Inflammatory macrophage (primary cell): ENCODE data around the gene MAST2.

Source experiments
- DNase-seq, 2 donors: peaks; one replicate each; pipeline ENCODE4 v3.0.0-alpha.2; 2020 to 2022

The MAST2 gene

GRCh38 chr1:45989249-45989648 lies 185.8 kb downstream of the MAST2 start:
- DNase-seq, result no peak

GRCh38 chr1:45994423-45994822 lies 191.0 kb downstream of the MAST2 start:
- no peak for DNase-seq

- DNase-seq, result no peak
Measured at GRCh38 chr1:45995298-45995697, 191.9 kb downstream of the MAST2 start.

- DNase-seq, result no peak
Measured at GRCh38 chr1:45998020-45998617, 194.7 kb downstream of the MAST2 start.

GRCh38 chr1:45999507-45999906 lies 196.1 kb downstream of the MAST2 start:
- no peak for DNase-seq

GRCh38 chr1:46001081-46001785 lies 197.8 kb downstream of the MAST2 start:
- DNase-seq, result peak; percentile 60 to 74

- peak; percentile 27 to 34 for DNase-seq
Measured at GRCh38 chr1:46002551-46003150, 199.2 kb downstream of the MAST2 start.

GRCh38 chr1:46003315-46003714 lies 199.9 kb downstream of the MAST2 start:
- DNase-seq, result peak; percentile 86 to 87

GRCh38 chr1:46004492-46004891 lies 201.1 kb downstream of the MAST2 start:
- DNase-seq, result no peak

GRCh38 chr1:46005594-46005993 lies 202.2 kb downstream of the MAST2 start:
- no peak for DNase-seq

- DNase-seq, result no peak
Measured at GRCh38 chr1:46008585-46008984, 205.2 kb downstream of the MAST2 start.

- no peak for DNase-seq
Measured at GRCh38 chr1:46010611-46011010, 207.2 kb downstream of the MAST2 start.

- no peak for DNase-seq
Measured at GRCh38 chr1:46011121-46011695, 207.8 kb downstream of the MAST2 start.

GRCh38 chr1:46012236-46012635 lies 208.8 kb downstream of the MAST2 start:
- no peak for DNase-seq

GRCh38 chr1:46013581-46013980 lies 210.2 kb downstream of the MAST2 start:
- DNase-seq, result no peak

GRCh38 chr1:46017876-46018503 lies 214.6 kb downstream of the MAST2 start:
- DNase-seq, result peak; percentile 67 to 77

- DNase-seq, result no peak
Measured at GRCh38 chr1:46019348-46019747, 215.9 kb downstream of the MAST2 start.

- DNase-seq, result peak; percentile 48 to 61
Measured at GRCh38 chr1:46020010-46020409, 216.6 kb downstream of the MAST2 start.

GRCh38 chr1:46021046-46021996 lies 217.9 kb downstream of the MAST2 start:
- DNase-seq, result no peak

- no peak for DNase-seq
Measured at GRCh38 chr1:46026531-46026930, 223.1 kb downstream of the MAST2 start.

GRCh38 chr1:46027788-46028573 lies 224.6 kb downstream of the MAST2 start:
- DNase-seq, result no peak
